GM12878 (cell line): ENCODE measurements around the gene OR4C11.

Experiments used
- CBX5 ChIP-seq: sonication (generic); IDR thresholded peaks from 2 replicates; pipeline ENCODE4 v1.6.1; 2016; ENCODE audit warnings: low read depth, moderate library complexity, mild to moderate bottlenecking, inconsistent platforms
- HDGF ChIP-seq: fragments of 450-650 bp; IDR thresholded peaks from 2 replicates; pipeline ENCODE4 v1.6.1; 2016; ENCODE audit warnings: antibody characterized with exemption
- KDM1A ChIP-seq: fragments of 200-600 bp; sonication (generic); IDR thresholded peaks from 2 replicates; pipeline ENCODE4 v1.6.1; 2016; ENCODE audit warnings: borderline replicate concordance
- MXI1 ChIP-seq: fragments of 150-350 bp; IDR thresholded peaks from 2 replicates; pipeline ENCODE4 v1.6.1; 2011; ENCODE audit warnings: low read depth, mild to moderate bottlenecking, inconsistent platforms, low read length, improper control_type of control experiment
- NFYB ChIP-seq: IDR thresholded peaks from 2 replicates; pipeline ENCODE4 v1.6.1; 2011; ENCODE audit warnings: low read depth, mild to moderate bottlenecking, low read length, improper control_type of control experiment, moderate library complexity; ENCODE audit not compliant: insufficient read depth
- POLR2AphosphoS5 ChIP-seq: IDR thresholded peaks from 2 replicates; pipeline ENCODE4 v1.6.1; 2011; ENCODE audit warnings: mild to moderate bottlenecking, low read length, inconsistent platforms
- RAD51 ChIP-seq: fragments of 450-650 bp; IDR thresholded peaks from 2 replicates; pipeline ENCODE4 v1.6.1; 2016; ENCODE audit warnings: moderate library complexity, mild to moderate bottlenecking, inconsistent platforms
- RUNX3 ChIP-seq: IDR thresholded peaks from 2 replicates; pipeline ENCODE4 v1.6.1; 2012; ENCODE audit warnings: low read length, inconsistent platforms
- ZNF24 ChIP-seq: fragments of 450-650 bp; IDR thresholded peaks from 2 replicates; pipeline ENCODE4 v1.6.1; 2017; ENCODE audit warnings: antibody characterized with exemption, mild to moderate bottlenecking
- TF ChIP-seq, protein P1 (sequence below): IDR thresholded peaks from 2 replicates; pipeline ENCODE4 v1.6.1; 2012; ENCODE audit warnings: low read depth, low read length, improper control_type of control experiment
- TF ChIP-seq, protein P2 (sequence below), 3 experiments: IDR thresholded peaks in 2 of 3; conservative IDR thresholded peaks in 1 of 3; 2 replicates each; pipeline ENCODE4 v1.5.1; 2011; ENCODE audit warnings: low read depth in 3 of 3, low read length in 3 of 3, mild to moderate bottlenecking in 3 of 3, control low read depth in 2 of 3, moderate library complexity in 2 of 3, inconsistent platforms in 1 of 3, mixed read lengths in 1 of 3; ENCODE audit not compliant: control insufficient read depth in 2 of 3, insufficient read depth in 1 of 3; ENCODE audit errors: extremely low read depth in 1 of 3
- TF ChIP-seq, protein P3 (sequence below): IDR thresholded peaks from 2 replicates; pipeline ENCODE4 v1.6.1; 2012; ENCODE audit warnings: mild to moderate bottlenecking, low read depth, low read length
- TF ChIP-seq, protein P4 (sequence below): IDR thresholded peaks from 2 replicates; pipeline ENCODE4 v1.6.1; 2012; ENCODE audit warnings: low read depth, low read length, improper control_type of control experiment

DNA sequence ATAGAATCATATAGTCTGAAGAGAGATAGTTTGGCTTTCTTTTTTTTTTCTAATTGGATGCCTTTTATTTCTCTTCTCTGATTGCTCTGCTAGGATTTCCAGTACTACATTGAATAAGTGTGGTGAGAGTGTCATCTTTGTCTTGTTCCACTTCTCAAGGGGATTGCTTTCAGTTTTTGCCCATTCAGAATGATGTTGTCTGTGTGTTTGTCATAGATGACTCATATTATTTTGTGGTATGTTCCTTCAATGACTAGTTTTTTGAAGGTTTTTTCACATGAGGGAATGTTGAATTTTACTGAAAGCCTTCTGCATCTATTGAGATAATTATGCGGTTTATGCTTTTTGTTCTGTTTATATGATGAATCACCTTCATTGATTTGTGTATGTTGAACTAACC lies 17.1 kb upstream of the OR4C11 start:
- TF ChIP-seq, protein P1, sequence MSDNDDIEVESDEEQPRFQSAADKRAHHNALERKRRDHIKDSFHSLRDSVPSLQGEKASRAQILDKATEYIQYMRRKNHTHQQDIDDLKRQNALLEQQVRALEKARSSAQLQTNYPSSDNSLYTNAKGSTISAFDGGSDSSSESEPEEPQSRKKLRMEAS = no peak
- TF ChIP-seq, protein P2, sequence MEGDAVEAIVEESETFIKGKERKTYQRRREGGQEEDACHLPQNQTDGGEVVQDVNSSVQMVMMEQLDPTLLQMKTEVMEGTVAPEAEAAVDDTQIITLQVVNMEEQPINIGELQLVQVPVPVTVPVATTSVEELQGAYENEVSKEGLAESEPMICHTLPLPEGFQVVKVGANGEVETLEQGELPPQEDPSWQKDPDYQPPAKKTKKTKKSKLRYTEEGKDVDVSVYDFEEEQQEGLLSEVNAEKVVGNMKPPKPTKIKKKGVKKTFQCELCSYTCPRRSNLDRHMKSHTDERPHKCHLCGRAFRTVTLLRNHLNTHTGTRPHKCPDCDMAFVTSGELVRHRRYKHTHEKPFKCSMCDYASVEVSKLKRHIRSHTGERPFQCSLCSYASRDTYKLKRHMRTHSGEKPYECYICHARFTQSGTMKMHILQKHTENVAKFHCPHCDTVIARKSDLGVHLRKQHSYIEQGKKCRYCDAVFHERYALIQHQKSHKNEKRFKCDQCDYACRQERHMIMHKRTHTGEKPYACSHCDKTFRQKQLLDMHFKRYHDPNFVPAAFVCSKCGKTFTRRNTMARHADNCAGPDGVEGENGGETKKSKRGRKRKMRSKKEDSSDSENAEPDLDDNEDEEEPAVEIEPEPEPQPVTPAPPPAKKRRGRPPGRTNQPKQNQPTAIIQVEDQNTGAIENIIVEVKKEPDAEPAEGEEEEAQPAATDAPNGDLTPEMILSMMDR (IDR thresholded peaks at IDR 0.05 in 2 of 3, conservative IDR thresholded peaks at IDR 0.05 in 1 of 3; ENCODE audit: control insufficient read depth in 2 of 3, extremely low read depth in 1 of 3, insufficient read depth in 1 of 3, low read depth in 3 of 3, low read length in 3 of 3) = no peak
- TF ChIP-seq POLR2AphosphoS5 (no peak), HDGF (no peak), RAD51 (no peak), KDM1A (no peak), NFYB (no peak), MXI1 (no peak), RUNX3 (no peak), CBX5 (no peak), ZNF24 (no peak)
- TF ChIP-seq, protein P3, sequence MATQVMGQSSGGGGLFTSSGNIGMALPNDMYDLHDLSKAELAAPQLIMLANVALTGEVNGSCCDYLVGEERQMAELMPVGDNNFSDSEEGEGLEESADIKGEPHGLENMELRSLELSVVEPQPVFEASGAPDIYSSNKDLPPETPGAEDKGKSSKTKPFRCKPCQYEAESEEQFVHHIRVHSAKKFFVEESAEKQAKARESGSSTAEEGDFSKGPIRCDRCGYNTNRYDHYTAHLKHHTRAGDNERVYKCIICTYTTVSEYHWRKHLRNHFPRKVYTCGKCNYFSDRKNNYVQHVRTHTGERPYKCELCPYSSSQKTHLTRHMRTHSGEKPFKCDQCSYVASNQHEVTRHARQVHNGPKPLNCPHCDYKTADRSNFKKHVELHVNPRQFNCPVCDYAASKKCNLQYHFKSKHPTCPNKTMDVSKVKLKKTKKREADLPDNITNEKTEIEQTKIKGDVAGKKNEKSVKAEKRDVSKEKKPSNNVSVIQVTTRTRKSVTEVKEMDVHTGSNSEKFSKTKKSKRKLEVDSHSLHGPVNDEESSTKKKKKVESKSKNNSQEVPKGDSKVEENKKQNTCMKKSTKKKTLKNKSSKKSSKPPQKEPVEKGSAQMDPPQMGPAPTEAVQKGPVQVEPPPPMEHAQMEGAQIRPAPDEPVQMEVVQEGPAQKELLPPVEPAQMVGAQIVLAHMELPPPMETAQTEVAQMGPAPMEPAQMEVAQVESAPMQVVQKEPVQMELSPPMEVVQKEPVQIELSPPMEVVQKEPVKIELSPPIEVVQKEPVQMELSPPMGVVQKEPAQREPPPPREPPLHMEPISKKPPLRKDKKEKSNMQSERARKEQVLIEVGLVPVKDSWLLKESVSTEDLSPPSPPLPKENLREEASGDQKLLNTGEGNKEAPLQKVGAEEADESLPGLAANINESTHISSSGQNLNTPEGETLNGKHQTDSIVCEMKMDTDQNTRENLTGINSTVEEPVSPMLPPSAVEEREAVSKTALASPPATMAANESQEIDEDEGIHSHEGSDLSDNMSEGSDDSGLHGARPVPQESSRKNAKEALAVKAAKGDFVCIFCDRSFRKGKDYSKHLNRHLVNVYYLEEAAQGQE = no peak
- TF ChIP-seq, protein P4, sequence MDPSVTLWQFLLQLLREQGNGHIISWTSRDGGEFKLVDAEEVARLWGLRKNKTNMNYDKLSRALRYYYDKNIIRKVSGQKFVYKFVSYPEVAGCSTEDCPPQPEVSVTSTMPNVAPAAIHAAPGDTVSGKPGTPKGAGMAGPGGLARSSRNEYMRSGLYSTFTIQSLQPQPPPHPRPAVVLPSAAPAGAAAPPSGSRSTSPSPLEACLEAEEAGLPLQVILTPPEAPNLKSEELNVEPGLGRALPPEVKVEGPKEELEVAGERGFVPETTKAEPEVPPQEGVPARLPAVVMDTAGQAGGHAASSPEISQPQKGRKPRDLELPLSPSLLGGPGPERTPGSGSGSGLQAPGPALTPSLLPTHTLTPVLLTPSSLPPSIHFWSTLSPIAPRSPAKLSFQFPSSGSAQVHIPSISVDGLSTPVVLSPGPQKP = no peak
